WTC11 (cell line): ENCODE measurements around the gene TRIP10. TPM values are rescaled to one million over a fixed set of nuclear protein-coding genes. Genes with fewer than 3 reads are reported as not detected.

ENCODE experiments used
- ATAC-seq: fragments of 200-7000 bp; cut with Tn5 transposase; 2 replicates; pipeline ENCODE4 v1.10.0; 2021; ENCODE audit warnings: mild to moderate bottlenecking, moderate library complexity
- CTCF ChIA-PET: fragments of 300-600 bp; sonication (Branson Sonifier 250); formaldehyde crosslinking; loops from one replicate; lab custom pipeline; 2021; ENCODE audit warnings: antibody characterized with exemption; lab: Charles Lee
- POLR2A ChIA-PET: fragments of 350-600 bp; sonication (Branson Sonifier 250); formaldehyde crosslinking; loops from one replicate; lab custom pipeline; 2021; ENCODE audit warnings: antibody characterized with exemption; lab: Charles Lee
- DNase-seq: peaks from one replicate; pipeline ENCODE4 v3.0.0; 2021; ENCODE audit warnings: low spot score
- H3K27ac Mint-ChIP-seq: 2 replicates; pipeline ENCODE4 v1.8.0; 2021; ENCODE audit warnings: mixed read lengths
- H3K27me3 Mint-ChIP-seq: 2 replicates; pipeline ENCODE4 v1.8.0; 2021; ENCODE audit warnings: low read depth, mild to moderate bottlenecking, moderate library complexity, mixed read lengths
- H3K36me3 Mint-ChIP-seq: 2 replicates; pipeline ENCODE4 v1.8.0; 2021; ENCODE audit warnings: mixed read lengths
- H3K4me1 Mint-ChIP-seq: 2 replicates; pipeline ENCODE4 v1.8.0; 2022; ENCODE audit warnings: mixed read lengths
- H3K4me3 Mint-ChIP-seq: 2 replicates; pipeline ENCODE4 v1.8.0; 2021; ENCODE audit warnings: mild to moderate bottlenecking, moderate library complexity, mixed read lengths
- H3K9me3 Mint-ChIP-seq: 2 replicates; pipeline ENCODE4 v1.8.0; 2021; ENCODE audit warnings: mixed read lengths
- ATF1 ChIP-seq: sonication (generic); formaldehyde crosslinking; IDR thresholded peaks from 2 replicates; pipeline ENCODE4 v1.8.1; 2023; ENCODE audit warnings: mild to moderate bottlenecking, moderate library complexity, missing genetic modification reagents
- CBFB ChIP-seq: sonication (generic); formaldehyde crosslinking; IDR thresholded peaks from 2 replicates; pipeline ENCODE4 v1.8.1; 2022; ENCODE audit warnings: mild to moderate bottlenecking, low read depth, missing genetic modification reagents
- CREM ChIP-seq: sonication (generic); formaldehyde crosslinking; IDR thresholded peaks from 2 replicates; pipeline ENCODE4 v1.8.1; 2022; ENCODE audit warnings: mild to moderate bottlenecking, missing genetic modification reagents, moderate library complexity
- ELF4 ChIP-seq: sonication (generic); formaldehyde crosslinking; IDR thresholded peaks from 2 replicates; pipeline ENCODE4 v1.8.1; 2022; ENCODE audit warnings: low read depth, mild to moderate bottlenecking, moderate library complexity, missing genetic modification reagents
- MYBL2 ChIP-seq: sonication (generic); formaldehyde crosslinking; IDR thresholded peaks from 2 replicates; pipeline ENCODE4 v1.8.1; 2023; ENCODE audit warnings: mild to moderate bottlenecking, moderate library complexity, missing genetic modification reagents
- SMAD3 ChIP-seq: sonication (generic); formaldehyde crosslinking; IDR thresholded peaks from 2 replicates; pipeline ENCODE4 v1.8.0; 2022; ENCODE audit warnings: missing genetic modification reagents, mild to moderate bottlenecking, borderline replicate concordance
- TEAD1 ChIP-seq: sonication (generic); formaldehyde crosslinking; IDR thresholded peaks from 2 replicates; pipeline ENCODE4 v1.8.0; 2022; ENCODE audit warnings: mild to moderate bottlenecking, missing genetic modification reagents
- ZNF121 ChIP-seq: sonication (generic); formaldehyde crosslinking; IDR thresholded peaks from 2 replicates; pipeline ENCODE4 v1.8.0; 2023; ENCODE audit warnings: missing genetic modification reagents
- ZNF219 ChIP-seq: sonication (generic); formaldehyde crosslinking; IDR thresholded peaks from 2 replicates; pipeline ENCODE4 v1.8.0; 2023; ENCODE audit warnings: missing genetic modification reagents, mild to moderate bottlenecking, borderline replicate concordance
- ZNF396 ChIP-seq: fragments of 250-450 bp; sonication (Bioruptor Pico); IDR thresholded peaks from 2 replicates; pipeline ENCODE4 v1.8.0; 2021; ENCODE audit warnings: mild to moderate bottlenecking, moderate library complexity, borderline replicate concordance
- ZNF416 ChIP-seq: fragments of 250-450 bp; sonication (Bioruptor Pico); IDR thresholded peaks from 2 replicates; pipeline ENCODE4 v1.9.0; 2021; ENCODE audit warnings: mild to moderate bottlenecking, inconsistent platforms
- ZNF671 ChIP-seq: fragments of 250-450 bp; sonication (Bioruptor Pico); IDR thresholded peaks from 2 replicates; pipeline ENCODE4 v1.8.0; 2021; ENCODE audit warnings: mild to moderate bottlenecking
- total RNA-seq: library from RNA; stranded (reverse); gene quantifications from 3 replicates; pipeline ENCODE4 v1.2.3, GENCODE V29; 2021
- TF ChIP-seq, protein P1 (sequence below): sonication (generic); formaldehyde crosslinking; IDR thresholded peaks from 2 replicates; pipeline ENCODE4 v1.8.1; 2023; ENCODE audit warnings: mild to moderate bottlenecking, missing genetic modification reagents
- TF ChIP-seq, protein P2 (sequence below): fragments of 250-450 bp; sonication (Bioruptor Pico); IDR thresholded peaks from 2 replicates; pipeline ENCODE4 v1.9.0; 2021; ENCODE audit warnings: mild to moderate bottlenecking, borderline replicate concordance
- TF ChIP-seq, protein P3 (sequence below): fragments of 250-450 bp; sonication (Bioruptor Pico); IDR thresholded peaks from 2 replicates; pipeline ENCODE4 v1.9.0; 2021; ENCODE audit warnings: mild to moderate bottlenecking
- TF ChIP-seq, protein P4 (sequence below): sonication (generic); formaldehyde crosslinking; IDR thresholded peaks from 2 replicates; pipeline ENCODE4 v1.8.0; 2022; ENCODE audit warnings: mild to moderate bottlenecking, missing genetic modification reagents
- TF ChIP-seq, protein P5 (sequence below): sonication (generic); formaldehyde crosslinking; IDR thresholded peaks from 2 replicates; pipeline ENCODE4 v1.8.1; 2022; ENCODE audit warnings: low read depth, missing genetic modification reagents, borderline replicate concordance
- TF ChIP-seq, protein P6 (sequence below): sonication (generic); formaldehyde crosslinking; IDR thresholded peaks from 2 replicates; pipeline ENCODE4 v1.8.0; 2023; ENCODE audit warnings: missing genetic modification reagents
- TF ChIP-seq, protein P7 (sequence below): sonication (generic); formaldehyde crosslinking; IDR thresholded peaks from 2 replicates; pipeline ENCODE4 v1.8.0; 2022; ENCODE audit warnings: mild to moderate bottlenecking, missing genetic modification reagents

Gene TRIP10
- total RNA-seq, 1 experiment from 2014 or later: 76.6 TPM

DNA sequence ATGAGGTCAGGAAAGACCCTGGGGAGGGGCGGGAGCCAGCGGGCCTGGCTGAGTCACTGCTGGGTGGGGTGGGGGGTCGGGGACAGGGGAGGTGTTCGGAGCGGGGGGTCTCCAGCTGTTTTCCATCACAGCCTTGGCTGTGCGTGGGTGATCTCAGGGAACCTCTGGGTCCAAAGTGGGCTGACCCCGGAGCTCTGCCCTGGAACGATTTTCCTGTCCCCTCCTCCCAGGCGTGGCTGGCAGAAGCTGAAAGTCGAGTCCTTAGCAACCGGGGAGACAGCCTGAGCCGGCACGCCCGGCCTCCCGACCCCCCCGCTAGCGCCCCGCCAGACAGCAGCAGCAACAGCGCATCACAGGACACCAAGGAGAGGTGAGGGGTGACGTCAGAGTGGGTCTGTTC lies 10.6 kb downstream of the TRIP10 start (continued):
- TF ChIP-seq, protein P1, sequence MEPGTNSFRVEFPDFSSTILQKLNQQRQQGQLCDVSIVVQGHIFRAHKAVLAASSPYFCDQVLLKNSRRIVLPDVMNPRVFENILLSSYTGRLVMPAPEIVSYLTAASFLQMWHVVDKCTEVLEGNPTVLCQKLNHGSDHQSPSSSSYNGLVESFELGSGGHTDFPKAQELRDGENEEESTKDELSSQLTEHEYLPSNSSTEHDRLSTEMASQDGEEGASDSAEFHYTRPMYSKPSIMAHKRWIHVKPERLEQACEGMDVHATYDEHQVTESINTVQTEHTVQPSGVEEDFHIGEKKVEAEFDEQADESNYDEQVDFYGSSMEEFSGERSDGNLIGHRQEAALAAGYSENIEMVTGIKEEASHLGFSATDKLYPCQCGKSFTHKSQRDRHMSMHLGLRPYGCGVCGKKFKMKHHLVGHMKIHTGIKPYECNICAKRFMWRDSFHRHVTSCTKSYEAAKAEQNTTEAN (CRISPR knock-in tag): no peak
- TF ChIP-seq, protein P2, sequence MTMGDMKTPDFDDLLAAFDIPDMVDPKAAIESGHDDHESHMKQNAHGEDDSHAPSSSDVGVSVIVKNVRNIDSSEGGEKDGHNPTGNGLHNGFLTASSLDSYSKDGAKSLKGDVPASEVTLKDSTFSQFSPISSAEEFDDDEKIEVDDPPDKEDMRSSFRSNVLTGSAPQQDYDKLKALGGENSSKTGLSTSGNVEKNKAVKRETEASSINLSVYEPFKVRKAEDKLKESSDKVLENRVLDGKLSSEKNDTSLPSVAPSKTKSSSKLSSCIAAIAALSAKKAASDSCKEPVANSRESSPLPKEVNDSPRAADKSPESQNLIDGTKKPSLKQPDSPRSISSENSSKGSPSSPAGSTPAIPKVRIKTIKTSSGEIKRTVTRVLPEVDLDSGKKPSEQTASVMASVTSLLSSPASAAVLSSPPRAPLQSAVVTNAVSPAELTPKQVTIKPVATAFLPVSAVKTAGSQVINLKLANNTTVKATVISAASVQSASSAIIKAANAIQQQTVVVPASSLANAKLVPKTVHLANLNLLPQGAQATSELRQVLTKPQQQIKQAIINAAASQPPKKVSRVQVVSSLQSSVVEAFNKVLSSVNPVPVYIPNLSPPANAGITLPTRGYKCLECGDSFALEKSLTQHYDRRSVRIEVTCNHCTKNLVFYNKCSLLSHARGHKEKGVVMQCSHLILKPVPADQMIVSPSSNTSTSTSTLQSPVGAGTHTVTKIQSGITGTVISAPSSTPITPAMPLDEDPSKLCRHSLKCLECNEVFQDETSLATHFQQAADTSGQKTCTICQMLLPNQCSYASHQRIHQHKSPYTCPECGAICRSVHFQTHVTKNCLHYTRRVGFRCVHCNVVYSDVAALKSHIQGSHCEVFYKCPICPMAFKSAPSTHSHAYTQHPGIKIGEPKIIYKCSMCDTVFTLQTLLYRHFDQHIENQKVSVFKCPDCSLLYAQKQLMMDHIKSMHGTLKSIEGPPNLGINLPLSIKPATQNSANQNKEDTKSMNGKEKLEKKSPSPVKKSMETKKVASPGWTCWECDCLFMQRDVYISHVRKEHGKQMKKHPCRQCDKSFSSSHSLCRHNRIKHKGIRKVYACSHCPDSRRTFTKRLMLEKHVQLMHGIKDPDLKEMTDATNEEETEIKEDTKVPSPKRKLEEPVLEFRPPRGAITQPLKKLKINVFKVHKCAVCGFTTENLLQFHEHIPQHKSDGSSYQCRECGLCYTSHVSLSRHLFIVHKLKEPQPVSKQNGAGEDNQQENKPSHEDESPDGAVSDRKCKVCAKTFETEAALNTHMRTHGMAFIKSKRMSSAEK (CRISPR knock-in tag): no peak
- TF ChIP-seq, protein P3, sequence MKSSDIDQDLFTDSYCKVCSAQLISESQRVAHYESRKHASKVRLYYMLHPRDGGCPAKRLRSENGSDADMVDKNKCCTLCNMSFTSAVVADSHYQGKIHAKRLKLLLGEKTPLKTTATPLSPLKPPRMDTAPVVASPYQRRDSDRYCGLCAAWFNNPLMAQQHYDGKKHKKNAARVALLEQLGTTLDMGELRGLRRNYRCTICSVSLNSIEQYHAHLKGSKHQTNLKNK (CRISPR knock-in tag): no peak
- TF ChIP-seq, all 79 proteins: peak for 0

DNA sequence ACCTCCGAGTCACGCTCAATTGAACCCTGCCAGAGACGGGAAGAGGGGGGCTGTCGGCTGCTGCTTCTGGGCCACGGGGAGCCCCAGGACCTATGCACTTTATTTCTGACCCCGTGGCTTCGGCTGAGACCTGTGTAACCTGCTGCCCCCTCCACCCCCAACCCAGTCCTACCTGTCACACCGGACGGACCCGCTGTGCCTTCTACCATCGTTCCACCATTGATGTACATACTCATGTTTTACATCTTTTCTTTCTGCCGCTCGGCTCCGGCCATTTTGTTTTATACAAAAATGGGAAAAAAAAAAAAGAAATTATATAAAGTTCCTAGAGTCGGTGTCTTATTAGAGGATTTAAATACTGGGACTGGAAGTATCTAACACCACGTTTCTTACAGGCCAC lies 11.7 kb downstream of the TRIP10 start:
- Mint-ChIP-seq H3K4me3 (no peak overlapping the region), H3K4me1 (peaks cover 5% of the 10 kb centered on the region; the same call in 1 of the 2 replicates), H3K27ac (no peak overlapping the region), H3K27me3 (no peaks in the 10 kb centered on the region), H3K36me3 (peaks cover 53% of the 10 kb centered on the region), H3K9me3 (no peaks in the 10 kb centered on the region)
- ChIA-PET POLR2A (interaction anchor here (0.5 kb wide), 1 partner anchor 1637 kb away, joined by 3 read pairs; no protein-coding TSS in a partner anchor), CTCF (interaction anchor here (2.8 kb wide), 1 partner anchor 11 kb away, joined by 8 read pairs; no protein-coding TSS in a partner anchor)
- no peak for DNase-seq
- no peak for ATAC-seq
- no peak for TF ChIP-seq ZNF121 (CRISPR knock-in tag)
- TF ChIP-seq CBFB (CRISPR knock-in tag): no peak
- TF ChIP-seq, protein P4, sequence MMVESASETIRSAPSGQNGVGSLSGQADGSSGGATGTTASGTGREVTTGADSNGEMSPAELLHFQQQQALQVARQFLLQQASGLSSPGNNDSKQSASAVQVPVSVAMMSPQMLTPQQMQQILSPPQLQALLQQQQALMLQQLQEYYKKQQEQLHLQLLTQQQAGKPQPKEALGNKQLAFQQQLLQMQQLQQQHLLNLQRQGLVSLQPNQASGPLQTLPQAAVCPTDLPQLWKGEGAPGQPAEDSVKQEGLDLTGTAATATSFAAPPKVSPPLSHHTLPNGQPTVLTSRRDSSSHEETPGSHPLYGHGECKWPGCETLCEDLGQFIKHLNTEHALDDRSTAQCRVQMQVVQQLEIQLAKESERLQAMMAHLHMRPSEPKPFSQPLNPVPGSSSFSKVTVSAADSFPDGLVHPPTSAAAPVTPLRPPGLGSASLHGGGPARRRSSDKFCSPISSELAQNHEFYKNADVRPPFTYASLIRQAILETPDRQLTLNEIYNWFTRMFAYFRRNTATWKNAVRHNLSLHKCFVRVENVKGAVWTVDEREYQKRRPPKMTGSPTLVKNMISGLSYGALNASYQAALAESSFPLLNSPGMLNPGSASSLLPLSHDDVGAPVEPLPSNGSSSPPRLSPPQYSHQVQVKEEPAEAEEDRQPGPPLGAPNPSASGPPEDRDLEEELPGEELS (CRISPR knock-in tag): no peak
- no peak for TF ChIP-seq CREM
- TF ChIP-seq ZNF416 (CRISPR knock-in tag): no peak
- no peak for TF ChIP-seq ZNF671 (CRISPR knock-in tag)
- TF ChIP-seq TEAD1: no peak
- TF ChIP-seq, protein P5, sequence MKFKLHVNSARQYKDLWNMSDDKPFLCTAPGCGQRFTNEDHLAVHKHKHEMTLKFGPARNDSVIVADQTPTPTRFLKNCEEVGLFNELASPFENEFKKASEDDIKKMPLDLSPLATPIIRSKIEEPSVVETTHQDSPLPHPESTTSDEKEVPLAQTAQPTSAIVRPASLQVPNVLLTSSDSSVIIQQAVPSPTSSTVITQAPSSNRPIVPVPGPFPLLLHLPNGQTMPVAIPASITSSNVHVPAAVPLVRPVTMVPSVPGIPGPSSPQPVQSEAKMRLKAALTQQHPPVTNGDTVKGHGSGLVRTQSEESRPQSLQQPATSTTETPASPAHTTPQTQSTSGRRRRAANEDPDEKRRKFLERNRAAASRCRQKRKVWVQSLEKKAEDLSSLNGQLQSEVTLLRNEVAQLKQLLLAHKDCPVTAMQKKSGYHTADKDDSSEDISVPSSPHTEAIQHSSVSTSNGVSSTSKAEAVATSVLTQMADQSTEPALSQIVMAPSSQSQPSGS (CRISPR knock-in tag): no peak
- no peak for TF ChIP-seq MYBL2 (CRISPR knock-in tag)
- no peak for TF ChIP-seq ZNF219 (CRISPR knock-in tag)
- TF ChIP-seq, protein P6, sequence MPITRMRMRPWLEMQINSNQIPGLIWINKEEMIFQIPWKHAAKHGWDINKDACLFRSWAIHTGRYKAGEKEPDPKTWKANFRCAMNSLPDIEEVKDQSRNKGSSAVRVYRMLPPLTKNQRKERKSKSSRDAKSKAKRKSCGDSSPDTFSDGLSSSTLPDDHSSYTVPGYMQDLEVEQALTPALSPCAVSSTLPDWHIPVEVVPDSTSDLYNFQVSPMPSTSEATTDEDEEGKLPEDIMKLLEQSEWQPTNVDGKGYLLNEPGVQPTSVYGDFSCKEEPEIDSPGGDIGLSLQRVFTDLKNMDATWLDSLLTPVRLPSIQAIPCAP: no peak
- TF ChIP-seq SMAD3 (CRISPR knock-in tag): no peak
- TF ChIP-seq, protein P3 (CRISPR knock-in tag): no peak
- TF ChIP-seq, protein P7, sequence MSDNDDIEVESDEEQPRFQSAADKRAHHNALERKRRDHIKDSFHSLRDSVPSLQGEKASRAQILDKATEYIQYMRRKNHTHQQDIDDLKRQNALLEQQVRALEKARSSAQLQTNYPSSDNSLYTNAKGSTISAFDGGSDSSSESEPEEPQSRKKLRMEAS: no peak
- TF ChIP-seq ZNF396: no peak
- no peak for TF ChIP-seq ELF4
- TF ChIP-seq ATF1 (CRISPR knock-in tag): no peak
